Activated CD4-positive, CD25-positive, alpha-beta regulatory T cell treated with anti-CD3 and anti-CD28 coated beads, Interleukin-2, amount 50 U/mL, for 16 hours (primary cell): ENCODE data around the gene SOCS1.
"Not testable (repeated sequence)": the region's sequence is repeated elsewhere in the genome, so short reads cannot be mapped to it uniquely, and the experiment has no call there.

ENCODE experiments used
- DNase-seq: peaks from one replicate; pipeline ENCODE4 v3.0.0-alpha.2; 2020; ENCODE audit warnings: low read depth, low spot score

Gene SOCS1

GRCh38 chr16:11225677-11226549 is 30.1 kb downstream of the SOCS1 start:
- no peak for DNase-seq

DNA sequence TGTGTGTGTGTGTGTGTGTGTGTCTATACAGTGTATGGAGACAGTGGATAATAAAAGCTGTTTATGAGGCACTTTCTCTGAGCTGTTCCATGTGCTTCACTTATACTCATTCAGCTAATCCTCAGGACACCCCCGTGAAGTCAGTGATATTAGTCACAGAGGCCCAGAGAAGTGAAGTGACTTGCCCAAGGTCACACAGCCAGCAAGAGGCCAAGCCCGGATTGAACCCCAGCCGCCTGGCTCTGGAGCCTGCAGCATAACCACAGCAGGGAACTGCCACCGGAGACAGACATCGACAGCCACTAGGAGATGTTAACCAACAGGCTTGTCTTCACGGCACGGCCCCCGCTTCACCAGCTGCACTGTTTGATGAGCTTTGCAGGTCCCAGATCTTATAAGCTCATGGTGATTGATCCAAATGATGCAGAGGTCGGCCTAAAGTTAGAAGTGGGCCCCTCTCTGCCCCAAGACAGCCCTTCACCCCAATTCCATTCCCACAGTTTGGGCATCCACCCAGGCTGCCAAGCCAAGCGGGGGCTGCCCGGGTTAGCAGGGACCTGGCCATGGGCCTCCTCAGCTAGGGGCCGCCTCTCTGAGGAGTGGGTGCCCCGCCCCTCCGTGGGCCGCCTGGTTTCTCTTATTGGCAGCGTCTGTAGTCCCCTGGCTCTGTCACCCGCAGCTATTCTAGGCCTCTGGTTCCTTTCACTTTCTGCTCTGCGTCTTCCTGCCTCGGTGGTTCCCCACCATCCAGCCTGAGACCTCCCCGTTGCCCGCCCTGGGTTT is 30.9 kb downstream of the SOCS1 start:
- peak; percentile 61 for DNase-seq

GRCh38 chr16:11224096-11224893 is 31.7 kb downstream of the SOCS1 start:
- DNase-seq = peak; percentile 15

DNA sequence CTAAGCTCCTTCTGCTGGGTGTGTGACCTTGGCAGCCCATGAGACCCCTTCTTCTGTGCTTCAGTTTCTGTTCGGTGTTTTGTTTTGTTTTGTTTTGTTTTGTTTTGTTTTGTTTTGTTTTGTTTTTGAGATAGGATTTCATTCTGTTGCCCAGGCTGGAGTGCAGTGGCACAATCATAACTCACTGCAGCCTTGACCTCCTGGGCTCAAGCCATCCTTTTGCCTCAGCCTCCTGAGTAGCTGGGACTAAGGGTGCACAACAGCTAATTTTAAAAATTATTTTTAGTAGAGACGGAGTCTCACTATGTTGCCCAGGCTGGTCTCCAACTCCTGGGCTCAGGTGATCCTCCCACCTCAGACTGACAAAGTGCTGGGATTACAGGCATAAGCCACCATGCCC is 35.5 kb downstream of the SOCS1 start:
- DNase-seq = not testable (repeated sequence)

- DNase-seq = no peak
Observed at GRCh38 chr16:11219178-11219577, 36.8 kb downstream of the SOCS1 start.

DNA sequence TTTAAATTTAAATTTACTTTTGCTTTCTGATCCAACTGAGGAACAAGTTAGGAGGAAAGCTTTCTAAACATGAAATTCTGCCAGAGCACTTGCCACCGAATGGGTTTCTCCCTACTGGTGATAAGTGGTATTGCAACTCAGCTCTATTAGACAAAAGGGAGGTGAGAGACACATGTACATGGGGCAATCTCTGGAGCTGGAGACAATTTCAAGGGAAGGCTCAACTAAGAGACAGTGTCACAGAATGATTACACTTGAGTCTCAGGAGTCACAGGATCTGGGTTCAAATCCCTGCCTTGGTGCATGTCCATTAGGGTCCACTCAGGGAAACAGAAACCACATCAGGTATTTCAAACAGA is 37.4 kb downstream of the SOCS1 start:
- DNase-seq = no peak

DNA sequence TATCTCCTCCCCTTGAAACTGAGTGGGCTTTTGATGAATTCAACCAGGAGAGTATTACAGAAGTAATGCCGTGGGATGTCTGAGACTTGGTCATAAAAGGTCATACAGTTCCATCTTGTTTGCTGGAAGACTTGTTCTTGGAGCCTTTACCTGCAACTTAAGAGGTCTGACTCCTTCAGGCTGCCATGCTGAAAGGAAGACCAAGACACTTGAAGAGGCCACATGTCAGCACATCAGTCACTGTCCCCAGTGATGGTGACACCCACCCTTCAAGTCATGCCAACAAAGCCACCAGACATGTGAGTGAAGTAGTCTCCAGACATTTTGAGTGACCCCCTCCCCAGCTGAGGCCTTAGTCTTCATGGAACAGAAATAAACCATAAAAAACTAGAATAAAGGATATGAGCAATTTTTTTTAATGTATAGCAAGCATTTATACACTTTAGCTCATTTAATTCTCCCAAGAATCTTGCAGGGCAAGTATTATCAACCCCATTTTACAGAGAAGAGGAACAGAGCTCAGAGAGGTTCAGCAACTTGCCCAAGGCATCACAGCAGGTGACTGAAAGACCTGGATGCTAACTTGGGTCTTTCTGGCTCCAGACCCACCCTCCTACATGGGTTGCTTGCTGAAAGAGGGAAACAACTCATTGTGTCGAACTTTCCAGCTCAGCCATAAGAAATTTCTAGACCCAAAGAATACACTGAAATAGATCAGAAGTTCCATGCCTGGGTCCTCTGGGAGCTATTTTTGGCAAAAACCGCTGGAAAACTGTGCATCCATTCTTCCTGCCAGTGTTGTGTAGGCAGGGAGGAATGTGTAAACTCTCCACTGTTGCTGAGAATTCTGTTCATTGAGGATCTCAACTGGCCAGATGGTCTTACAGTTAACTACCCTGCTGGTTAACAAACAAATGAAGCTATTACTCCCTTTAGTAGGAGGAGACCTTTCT is 38.1 kb downstream of the SOCS1 start:
- DNase-seq = no peak

GRCh38 chr16:11215935-11216556 is 40.0 kb downstream of the SOCS1 start:
- DNase-seq = no peak

DNA sequence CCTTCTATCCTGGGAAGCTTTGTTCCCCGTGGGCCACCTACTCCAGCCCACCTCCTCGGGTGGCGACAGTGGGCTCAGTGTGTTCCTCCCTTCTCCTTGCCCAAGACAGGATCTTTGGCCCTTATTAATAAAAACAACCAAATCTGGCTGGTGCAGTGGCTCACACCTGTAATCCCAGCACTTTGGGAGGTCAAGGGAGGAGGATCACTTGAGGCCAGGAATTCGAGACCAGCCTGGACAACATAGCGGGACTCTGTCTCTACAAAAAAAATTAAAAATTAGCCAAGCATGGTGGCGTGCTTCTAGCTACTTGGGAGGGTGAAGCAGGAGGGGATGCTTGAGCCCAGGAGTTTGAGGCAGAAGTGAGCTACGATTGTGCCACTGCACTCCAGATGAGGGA is 42.2 kb downstream of the SOCS1 start:
- no peak for DNase-seq

DNA sequence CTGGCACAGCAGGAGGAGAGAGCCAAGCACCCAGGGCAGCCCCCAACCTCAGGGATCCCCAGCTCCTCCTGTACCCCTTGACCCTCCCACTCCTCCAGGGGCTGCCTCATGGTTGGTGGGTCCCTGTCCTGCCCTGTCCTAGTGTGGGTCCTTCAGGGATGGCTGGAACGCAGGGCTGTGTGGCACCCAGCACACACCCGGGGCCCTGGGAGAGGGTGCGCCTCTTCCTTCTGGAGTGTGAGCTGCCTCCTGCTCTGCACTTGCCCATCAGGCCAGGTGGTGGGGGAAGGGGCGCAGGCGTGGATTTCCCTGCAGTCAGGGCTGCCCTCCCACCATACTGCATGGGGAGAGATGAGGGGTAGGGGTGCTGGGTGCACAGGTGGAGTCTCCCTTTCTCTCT is 42.6 kb downstream of the SOCS1 start:
- no peak for DNase-seq

GRCh38 chr16:11212798-11213196 is 43.2 kb downstream of the SOCS1 start:
- no peak for DNase-seq

- DNase-seq = no peak
Observed at GRCh38 chr16:11211977-11212797, 43.8 kb downstream of the SOCS1 start.

DNA sequence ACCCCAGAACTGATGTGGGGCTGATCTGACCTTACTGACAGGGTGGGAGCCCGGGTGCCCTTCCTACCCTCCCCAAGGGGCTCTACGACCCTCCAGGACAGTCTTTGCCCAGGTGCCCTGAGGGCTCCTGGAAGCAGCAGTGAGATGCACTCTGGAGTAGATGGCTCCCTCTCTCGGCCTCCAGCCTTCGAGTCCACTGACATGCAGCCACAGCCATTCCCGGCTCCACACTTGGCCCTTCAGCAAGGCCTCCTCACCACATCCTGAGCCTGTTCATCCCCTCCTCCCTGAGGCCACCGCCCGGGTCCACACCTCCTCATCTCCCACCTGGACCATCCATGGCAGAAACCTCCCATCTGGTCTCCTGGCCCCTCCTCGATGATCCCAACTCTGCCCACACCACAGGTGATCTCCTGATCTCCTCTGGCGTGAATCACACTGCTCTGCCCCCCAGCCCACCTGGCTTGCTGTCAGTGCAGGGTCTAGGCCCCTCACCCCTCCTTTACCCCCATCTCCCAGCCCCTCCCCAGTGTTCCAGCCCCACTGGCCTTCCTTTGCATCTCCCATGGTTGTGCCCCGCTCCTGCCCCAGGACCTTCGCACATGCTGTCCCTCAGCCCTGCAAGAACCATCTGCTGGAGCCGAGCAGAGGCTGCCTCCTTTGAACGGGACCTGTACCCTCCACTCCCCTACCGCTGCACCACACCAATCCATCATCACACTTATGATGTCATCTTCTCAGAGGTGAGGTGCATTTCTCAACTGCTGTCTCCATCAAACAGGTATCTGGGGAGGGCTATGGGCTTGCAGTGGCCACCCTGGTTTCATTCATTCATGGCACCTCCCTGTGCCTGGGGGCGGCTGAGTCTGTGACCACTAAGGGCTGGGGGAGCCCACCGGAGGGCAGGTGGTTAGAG is 44.7 kb downstream of the SOCS1 start:
- DNase-seq = no peak

DNA sequence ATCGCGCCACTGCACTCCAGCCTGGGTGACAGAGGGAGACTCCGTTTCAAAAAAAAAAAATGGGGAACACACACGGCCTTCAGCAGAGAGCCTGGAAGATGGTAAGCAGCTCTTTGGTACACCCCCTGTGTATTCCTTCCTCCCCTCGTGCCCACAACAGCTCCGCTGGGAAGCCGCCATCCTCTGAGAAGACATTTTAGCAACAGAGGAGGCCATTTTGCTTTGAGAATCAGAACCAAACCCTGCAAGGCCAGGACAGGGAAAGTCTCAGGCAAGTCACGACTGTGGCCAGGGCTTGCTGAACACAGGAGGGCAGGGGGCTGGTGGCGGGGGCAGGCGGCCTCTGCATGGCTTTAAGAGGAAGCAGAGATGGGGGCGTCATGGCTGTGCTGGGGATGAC is 45.7 kb downstream of the SOCS1 start:
- DNase-seq = no peak

DNA sequence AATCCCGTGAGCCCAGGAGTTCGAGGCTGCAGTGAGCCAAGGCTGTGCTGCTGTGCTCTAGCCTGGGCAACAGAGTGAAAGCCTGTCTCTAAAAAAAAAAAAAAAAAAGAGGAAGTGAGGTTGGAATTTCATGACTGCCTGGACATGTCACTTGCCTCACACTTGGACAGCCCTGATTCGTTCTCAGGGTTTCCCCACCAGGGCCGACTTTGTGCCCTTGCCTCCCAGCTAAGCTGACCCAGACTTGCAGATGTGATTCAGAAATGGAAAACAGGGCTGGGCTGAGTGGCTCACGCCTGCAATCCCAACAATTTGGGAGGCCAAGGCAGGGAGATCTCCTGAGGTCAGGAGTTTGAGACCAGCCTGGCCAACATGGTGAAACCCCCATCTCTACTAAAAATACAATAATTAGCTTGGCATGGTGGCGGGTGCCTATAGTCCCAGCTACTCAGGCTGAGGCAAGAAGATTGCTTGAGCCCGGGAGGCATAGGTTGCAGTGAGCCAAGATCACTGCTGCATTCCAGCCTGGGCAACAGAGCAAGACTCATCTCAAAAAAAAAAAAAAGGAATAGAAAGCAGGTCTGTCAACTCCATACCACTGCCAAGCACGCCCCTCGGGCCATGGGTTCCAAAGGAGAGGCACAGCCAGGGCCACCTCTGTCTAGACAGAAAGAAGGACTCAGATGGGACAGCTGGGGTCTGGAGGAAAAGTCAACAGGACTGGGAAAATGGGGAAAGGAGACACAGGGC is 46.9 kb downstream of the SOCS1 start:
- no peak for DNase-seq

GRCh38 chr16:11207646-11208045 is 48.4 kb downstream of the SOCS1 start:
- DNase-seq = no peak

GRCh38 chr16:11205754-11206581 is 50.0 kb downstream of the SOCS1 start:
- DNase-seq = no peak
